ENCODE measurements around the gene B4GALT3.
A peak's percentile ranks its signal among the peaks of the same experiment; 100 is the strongest.

B4GALT3 gene

DNA sequence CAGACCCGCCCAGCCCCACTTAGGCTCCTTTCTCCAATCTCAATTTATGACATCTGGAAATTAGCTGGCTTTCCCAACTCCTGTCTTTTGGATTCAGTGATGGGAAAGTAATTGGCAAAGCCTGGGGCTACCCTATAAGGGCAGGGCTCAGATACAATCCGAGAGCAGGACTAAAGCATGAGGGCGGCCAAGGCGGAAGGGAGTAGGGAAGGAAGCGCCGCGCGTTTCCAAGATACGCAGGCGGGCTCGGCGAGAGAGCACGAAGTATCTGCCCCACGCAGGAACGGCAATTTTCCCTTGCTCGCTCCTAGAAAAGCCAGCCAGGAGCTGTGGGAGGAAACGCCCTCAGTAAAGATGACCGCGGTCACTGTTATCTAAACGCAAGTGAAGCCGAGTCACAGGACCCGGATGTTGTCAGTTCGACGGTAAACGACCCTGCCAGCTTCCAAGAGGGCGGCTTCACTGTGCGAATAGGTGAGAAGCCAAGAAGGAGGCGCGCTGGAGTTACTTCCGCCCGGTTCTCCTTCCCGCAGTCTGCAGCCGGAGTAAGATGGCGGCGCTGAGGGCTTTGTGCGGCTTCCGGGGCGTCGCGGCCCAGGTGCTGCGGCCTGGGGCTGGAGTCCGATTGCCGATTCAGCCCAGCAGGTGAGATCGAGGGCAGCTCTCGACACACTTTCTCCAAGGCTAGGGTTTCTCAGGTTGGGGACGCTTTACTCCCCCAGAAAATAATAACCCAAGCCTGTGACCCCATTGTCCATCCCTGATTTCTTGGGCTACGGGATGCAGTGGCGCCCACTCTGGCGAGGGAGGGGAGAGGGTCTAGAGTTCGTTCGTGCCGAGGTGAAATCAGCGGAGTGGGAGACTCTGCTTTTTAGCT is 24.8 kb upstream of the B4GALT3 start, which contains the start of gene NDUFS2:
TSS of gene NDUFS2 (plus strand) at position 532 of the 877 bp plus-strand sequence. CDS start at position 551, 19 bp downstream.
- peak; percentile 93 for DNase-seq

DNA sequence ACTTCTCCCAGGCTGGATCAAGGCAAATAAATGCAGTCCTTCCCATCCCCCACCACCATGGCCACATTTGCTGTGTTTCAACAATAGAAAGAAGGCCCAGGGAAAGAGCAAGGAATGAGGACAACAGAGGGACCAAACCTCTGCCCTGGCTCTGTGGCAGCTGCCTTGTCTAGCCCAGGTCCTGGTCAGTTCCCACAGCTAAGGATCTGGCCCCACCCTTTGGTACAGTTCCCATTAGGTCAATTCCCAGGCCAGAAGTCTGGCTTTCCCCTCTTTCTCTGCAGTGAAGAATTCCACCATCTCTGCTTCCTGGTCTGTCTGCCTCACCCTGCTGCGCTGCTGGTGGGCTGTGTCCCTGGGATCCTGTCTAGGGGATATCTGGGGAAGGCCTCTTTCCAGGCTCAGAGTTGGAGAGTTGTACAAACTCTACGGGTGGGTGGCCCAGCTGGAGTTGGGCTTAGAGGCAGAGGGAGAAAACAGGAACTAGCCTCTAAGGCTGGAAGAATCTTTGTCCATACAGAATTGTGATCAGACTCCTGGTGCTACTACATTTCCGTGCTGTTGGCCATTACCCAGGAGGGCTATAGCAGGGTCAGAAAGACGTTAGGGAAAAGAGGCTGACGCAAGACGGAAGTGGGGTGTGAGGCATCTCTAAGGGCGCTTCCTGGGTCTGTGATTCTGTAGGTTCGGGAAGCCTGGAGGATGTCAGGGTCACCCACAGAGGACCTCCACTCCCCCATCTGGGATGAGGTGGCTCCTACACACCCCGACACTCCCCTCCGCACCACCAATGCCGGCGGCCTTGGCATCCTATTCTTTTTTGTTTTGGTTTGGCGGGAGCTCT is 23.9 kb upstream of the B4GALT3 start:
- no peak for DNase-seq

GRCh38 chr1:161200421-161200991 is 23.2 kb upstream of the B4GALT3 start:
- DNase-seq = no peak

- DNase-seq = no peak
Observed at GRCh38 chr1:161199506-161200139, 22.3 kb upstream of the B4GALT3 start.

DNA sequence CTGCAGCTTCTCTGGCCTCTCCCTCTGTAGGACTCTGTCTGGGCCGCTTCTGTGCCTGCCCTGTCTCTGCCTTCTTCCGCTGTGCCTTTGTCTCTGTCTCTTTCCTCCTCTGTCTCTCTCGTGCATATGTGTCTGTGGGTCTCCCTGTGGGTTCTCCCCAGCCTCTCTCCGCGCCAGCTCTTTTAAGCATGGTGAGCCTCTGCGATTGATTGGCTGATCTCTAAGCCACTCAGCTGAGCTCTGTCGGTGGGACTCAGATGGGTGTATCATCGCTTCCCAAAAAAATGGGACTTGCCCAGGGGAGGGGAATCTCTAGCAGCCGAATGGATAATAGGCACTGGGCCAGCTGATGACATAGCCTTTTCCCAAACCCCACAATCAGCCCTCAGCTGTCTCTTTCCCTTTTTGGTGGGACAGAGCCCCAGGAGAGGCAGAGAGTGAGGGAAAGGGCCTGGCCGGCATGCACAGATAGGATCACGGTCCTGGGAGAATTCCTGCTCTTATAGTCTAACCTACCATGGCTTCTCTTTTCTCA is 21.7 kb upstream of the B4GALT3 start, which contains the start of gene ADAMTS4:
TSS of gene ADAMTS4 (minus strand) at position 158 of the 535 bp plus-strand sequence. CDS start 427 bp downstream, outside the sequence.
- no peak for DNase-seq

- no peak for DNase-seq
Observed at GRCh38 chr1:161198194-161198896, 21.0 kb upstream of the B4GALT3 start.

DNA sequence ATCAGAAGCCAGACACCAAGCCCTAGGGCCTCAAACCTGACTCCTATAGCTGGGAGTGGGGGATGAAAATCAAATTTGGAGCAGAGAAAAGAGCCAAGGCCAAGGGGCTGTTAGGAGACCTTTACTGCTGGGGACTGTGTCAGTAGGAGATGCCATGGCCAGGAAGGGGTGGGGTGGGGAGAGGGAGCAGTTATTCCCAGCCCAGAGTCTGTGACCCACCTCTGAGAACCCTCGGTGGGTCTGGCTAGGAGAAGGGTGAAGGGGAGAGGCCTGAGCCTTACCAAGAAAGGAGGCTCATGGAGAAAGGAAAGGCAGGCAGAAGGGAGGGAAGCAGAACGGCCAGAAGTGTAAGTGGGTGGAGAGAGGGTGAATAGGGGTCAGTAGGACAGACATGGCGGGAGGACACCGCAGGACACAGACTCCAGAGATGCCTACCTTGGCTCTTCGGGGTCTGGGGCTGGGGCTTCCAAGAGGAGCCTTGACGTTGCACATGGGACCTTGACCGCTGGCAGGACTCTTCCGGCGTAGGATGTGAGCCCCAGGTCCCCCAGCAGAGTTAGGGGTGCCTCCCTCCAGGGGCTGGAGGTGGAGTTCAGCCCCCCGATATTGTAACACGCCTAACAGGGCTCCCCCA is 20.4 kb upstream of the B4GALT3 start:
- no peak for DNase-seq

GRCh38 chr1:161196521-161197451 is 19.5 kb upstream of the B4GALT3 start:
- DNase-seq = no peak

DNA sequence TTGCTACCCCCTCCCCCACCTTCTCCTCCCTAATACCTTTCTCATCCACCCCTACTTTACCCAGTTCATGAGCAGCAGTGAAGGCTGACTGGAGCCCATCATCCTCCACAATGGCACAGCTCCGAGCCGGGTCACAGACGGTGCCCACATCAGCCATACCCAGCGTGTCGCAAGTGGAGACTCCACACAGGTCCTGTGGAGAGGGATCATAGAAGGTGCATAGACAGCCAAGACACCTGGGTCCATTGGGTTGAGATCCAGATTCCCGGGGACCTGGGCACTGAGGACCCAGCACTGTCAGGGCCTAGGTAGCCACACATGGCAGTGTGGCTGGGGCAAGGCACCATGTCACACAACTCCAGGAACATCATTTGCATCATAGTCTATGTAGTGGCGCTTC is 18.8 kb upstream of the B4GALT3 start:
- no peak for DNase-seq

DNA sequence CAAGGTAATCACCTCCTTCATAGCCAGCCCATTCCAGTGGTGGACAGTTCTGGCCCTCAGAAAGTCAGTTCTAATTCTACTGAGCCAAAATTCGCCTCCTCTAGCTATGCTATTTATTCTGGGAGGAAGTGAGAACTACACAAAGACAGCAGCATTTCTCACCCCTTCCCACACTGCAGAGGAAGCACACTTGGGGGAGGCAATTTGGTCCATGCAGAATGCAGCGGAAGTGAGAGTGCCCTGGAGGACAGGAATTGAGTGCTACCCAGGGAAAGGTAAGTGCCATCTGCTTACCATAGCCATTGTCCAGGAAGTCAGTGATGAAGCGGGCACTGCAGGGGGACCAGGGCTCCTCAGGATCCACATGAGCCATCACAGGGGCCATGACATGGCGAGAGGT is 17.9 kb upstream of the B4GALT3 start:
- no peak for DNase-seq

DNA sequence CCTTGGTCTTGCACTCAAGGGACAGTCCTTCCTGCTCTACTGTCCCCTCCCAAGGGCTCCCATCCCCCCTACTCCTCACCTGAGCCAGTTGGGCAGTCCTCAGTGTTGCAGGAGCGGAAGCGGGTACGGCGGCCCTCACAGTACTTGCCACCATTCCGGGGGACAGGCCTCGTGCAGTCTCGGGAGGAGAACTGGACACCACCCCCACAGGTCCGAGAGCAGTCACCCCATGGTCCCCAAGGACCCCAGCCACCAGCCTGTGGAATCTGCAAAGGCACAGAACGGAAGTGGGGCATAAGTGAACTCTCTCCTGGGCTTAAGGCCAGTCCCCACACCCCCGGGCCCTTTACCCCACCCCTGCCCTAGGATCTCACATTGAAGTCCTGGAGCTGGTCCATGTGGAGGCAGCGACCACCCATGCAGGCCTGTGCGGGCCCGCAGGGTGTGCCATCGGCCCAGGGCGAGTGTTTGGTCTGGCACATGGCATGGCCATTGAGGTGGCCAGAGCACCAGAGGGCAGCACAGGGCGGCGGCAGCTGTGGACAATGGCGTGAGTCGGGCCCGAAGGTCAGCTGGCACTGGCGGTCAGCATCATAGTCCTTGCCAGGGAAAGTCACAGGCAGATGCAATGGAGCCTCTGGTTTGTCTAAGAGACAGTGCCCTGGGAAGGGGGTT is 16.4 kb upstream of the B4GALT3 start:
- no peak for DNase-seq

GRCh38 chr1:161192476-161193465 is 15.5 kb upstream of the B4GALT3 start:
- DNase-seq = peak; percentile 67

- no peak for DNase-seq
Observed at GRCh38 chr1:161191971-161192370, 14.7 kb upstream of the B4GALT3 start.

DNA sequence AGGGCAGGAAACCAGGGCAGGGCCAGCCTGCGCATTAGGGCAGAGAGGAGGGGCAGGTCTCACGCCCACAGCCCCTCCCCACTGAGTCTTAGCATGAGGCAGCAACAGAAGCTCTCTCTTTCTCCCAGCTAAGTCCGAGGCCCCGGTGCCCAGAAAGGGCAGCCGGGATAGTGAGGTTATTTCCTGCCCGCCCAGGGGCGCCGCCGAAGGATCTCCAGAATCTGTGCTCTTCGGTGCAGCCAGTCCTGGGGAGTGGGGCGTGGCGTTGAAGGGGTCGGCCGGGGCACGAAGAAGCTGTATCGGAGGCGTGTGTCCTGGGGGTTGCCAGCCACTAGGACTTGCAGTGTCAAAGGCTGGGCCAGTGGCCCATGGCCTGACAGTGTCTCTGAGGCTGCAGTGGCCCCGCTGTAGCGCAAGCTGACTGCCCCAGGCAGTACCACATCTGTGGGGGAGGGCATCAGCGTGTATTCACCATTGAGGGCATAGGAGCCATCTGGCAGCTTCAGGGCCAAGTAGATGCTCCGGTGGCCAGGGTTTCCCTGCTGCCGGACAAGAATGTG is 13.7 kb upstream of the B4GALT3 start:
- no peak for DNase-seq

DNA sequence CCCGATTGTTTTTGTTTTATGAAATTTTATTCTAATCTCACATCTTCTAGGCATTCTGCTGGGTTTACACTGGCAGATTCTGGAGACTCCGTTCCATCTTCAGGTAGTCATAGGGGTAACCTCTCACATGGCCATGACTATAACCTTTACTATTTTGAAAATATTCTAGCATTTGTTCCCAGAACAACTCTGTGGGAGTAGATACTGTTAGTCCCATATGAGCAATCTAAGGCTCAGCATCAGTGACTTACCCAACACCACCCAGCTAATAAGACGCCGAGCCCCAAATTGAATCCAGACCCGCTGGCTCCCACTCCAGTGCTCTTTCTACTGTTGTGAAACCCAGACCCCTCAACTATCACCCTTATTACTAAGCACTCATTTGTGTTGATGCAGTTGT is 11.7 kb upstream of the B4GALT3 start:
- no peak for DNase-seq

DNA sequence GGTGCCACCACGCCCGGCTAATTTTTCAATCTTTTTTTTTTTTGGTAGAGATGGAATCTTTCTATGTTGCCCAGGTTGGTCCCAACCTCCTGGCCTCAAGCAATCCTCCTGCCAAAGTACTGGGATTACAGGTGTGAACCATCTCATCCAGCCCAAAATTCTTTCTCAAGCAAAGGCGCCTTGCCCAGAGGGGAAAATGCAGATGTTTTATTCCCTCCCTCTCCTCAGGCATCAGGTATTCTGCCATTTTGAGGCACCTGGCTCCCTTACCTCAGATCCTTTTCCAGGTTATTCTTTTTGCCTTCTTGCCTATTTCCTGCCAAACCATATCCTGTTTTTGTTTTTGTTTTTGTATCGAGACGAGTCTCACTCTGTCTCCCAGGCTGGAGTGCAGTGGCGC is 11.1 kb upstream of the B4GALT3 start:
- DNase-seq = no peak

GRCh38 chr1:161187311-161187710 is 10.0 kb upstream of the B4GALT3 start:
- DNase-seq = no peak
